ENCODE data around the gene PRLR.
A peak's percentile ranks its signal among the peaks of the same experiment; 100 is the strongest.

DNA sequence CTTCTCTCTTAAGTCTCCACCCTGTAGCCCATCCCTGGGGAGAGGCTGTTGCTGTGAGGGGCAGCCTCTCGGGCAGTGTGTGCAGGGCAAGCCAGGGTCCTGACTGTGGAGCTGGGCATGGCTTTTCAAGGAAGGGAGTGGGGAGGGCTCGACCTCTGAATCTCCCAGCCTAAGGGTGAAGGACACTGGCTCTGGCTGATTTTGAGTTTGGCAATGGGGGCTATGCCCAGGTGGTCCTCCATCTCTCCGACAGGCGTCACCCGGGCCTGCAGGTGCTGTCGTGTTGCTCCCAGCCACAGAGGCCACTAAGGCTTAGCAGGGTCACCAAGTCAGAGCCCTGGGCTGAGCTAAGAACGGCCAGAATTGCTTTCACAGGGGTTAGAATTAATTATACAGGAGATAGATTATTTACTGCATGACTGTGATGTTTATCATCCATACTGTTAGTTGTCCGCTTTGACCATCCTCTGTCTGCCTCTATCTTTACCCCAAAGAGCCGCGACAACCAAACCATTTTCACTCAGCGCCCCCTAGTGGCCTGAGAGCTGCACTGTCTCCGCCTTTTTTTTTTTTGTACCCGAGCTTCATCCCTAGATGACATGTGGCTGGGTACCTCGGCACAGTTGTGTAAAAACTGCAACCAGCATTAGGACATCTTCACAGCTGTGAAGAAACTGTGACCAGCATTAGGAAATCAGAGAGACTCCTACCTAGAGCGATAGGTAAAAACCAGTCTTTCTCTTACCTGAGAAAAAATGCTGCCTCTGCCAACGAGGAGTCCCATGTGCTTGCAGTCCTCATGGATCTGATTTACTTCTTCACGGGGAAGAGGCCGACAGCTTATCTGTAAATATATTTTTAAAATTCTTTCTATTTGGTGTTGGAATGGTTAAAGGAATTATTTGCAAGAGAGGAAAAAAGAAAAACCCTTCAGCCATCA is 227.0 kb downstream of the PRLR start:
- TF ChIP-seq, protein P1, sequence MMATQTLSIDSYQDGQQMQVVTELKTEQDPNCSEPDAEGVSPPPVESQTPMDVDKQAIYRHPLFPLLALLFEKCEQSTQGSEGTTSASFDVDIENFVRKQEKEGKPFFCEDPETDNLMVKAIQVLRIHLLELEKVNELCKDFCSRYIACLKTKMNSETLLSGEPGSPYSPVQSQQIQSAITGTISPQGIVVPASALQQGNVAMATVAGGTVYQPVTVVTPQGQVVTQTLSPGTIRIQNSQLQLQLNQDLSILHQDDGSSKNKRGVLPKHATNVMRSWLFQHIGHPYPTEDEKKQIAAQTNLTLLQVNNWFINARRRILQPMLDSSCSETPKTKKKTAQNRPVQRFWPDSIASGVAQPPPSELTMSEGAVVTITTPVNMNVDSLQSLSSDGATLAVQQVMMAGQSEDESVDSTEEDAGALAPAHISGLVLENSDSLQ (IDR thresholded peaks at IDR 0.05): no peak
- TF ChIP-seq SP1 (IDR thresholded peaks at IDR 0.05) (no peak), BHLHE40 (IDR thresholded peaks at IDR 0.05; ENCODE audit: borderline replicate concordance) (no peak), ZNF384 (IDR thresholded peaks at IDR 0.05) (peak; percentile 90), NFRKB (IDR thresholded peaks at IDR 0.05) (no peak), L3MBTL2 (conservative IDR thresholded peaks at IDR 0.05) (peak; percentile 32; the same call in 1 of the 2 replicates), HDGF (IDR thresholded peaks at IDR 0.05; ENCODE audit: borderline replicate concordance) (no peak), FOXM1 (IDR thresholded peaks at IDR 0.05; ENCODE audit: borderline replicate concordance) (no peak), SUZ12 (IDR thresholded peaks at IDR 0.05) (no peak), FOXA1 (IDR thresholded peaks at IDR 0.05) (no peak), FOXK2 (IDR thresholded peaks at IDR 0.05) (no peak)
